Measurements from ENCODE around the gene GRAMD2B. TPM values are rescaled to one million over a fixed set of nuclear protein-coding genes. Genes with fewer than 3 reads are reported as not detected.

Gene GRAMD2B
- total and polyA plus RNA-seq, 2 of the 8 experiments (the other 6 are each of a cell fraction or from before 2014, with no cell fraction given): 6.4 to 9.4 TPM

DNA sequence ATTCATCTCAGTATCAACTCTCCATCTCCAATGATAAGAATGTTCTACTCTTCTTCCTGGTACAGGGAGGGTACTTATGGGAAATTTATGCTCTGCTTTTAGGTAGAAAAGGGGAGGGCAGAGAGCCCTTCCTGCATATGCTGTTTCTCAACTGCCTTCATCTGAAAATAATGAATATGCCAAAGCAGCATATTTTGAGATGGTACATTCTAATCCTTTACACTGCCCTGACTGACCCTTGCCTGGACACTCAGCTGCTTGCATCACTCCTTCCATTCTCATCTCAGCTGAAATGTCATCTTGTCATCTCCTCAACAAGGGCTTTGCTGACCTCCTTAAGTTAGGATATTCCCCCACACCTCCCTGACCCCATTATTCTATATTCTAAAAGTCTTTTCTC is 103.3 kb downstream of the GRAMD2B start:
- Histone ChIP-seq H3K9ac (replicated peaks in 1 of 4; ENCODE audit: extremely low read depth in 1 of 4, low read depth in 3 of 4, low read length in 3 of 4) (no peak overlapping the region; a peak in 1 of 7 replicates), H3K4me3 (ENCODE audit: extremely low read depth in 1 of 4, insufficient read depth in 2 of 4, low read depth in 3 of 4, low read length in 4 of 4) (no peak overlapping the region), H2BK20ac (ENCODE audit: low read length) (no peak overlapping the region), H3K27ac (ENCODE audit: low read depth, low read length) (no peak overlapping the region), H3K4me1 (replicated peaks in 1 of 4; ENCODE audit: control insufficient read depth in 3 of 4, insufficient read depth in 4 of 4, low read length in 3 of 4) (no peaks in the 10 kb centered on the region), H3K4ac (replicated peaks; ENCODE audit: insufficient read length, low read depth, low read length) (no peak overlapping the region), H2AK5ac (ENCODE audit: low read depth, low read length) (no peak overlapping the region), H2AFZ (ENCODE audit: low read length) (no peak overlapping the region), H3K56ac (replicated peaks; ENCODE audit: insufficient read length, low read depth, low read length) (no peak overlapping the region), H3K14ac (ENCODE audit: insufficient read length) (no peak overlapping the region), H3K79me1 (ENCODE audit: low read depth, low read length) (no peaks in the 10 kb centered on the region), H2BK12ac (ENCODE audit: low read depth, low read length) (no peak overlapping the region), H2BK15ac (ENCODE audit: low read length) (no peak overlapping the region), H3K79me2 (ENCODE audit: control insufficient read depth in 1 of 2, insufficient read depth in 2 of 2, low read length in 2 of 2) (no peaks in the 10 kb centered on the region), H2BK5ac (ENCODE audit: low read depth, low read length) (no peak overlapping the region), H3K9me3 (ENCODE audit: insufficient read depth in 2 of 2, low read depth in 1 of 2, low read length in 1 of 2) (no peaks in the 10 kb centered on the region), H4K8ac (ENCODE audit: extremely low read depth, insufficient read depth, low read length) (no peak overlapping the region), H3K18ac (ENCODE audit: extremely low read depth, low read length) (no peak overlapping the region), H3K27me3 (replicated peaks in 1 of 4; ENCODE audit: control insufficient read depth in 3 of 4, extremely low read depth in 1 of 4, insufficient read depth in 3 of 4, low read length in 3 of 4) (no peaks in the 10 kb centered on the region), H4K20me1 (replicated peaks in 1 of 2; ENCODE audit: control insufficient read depth in 1 of 2, insufficient read depth in 2 of 2, low read length in 2 of 2) (no peaks in the 10 kb centered on the region), H3K36me3 (ENCODE audit: control insufficient read depth in 2 of 4, insufficient read depth in 4 of 4, low read length in 3 of 4) (no peaks in the 10 kb centered on the region), H4K5ac (ENCODE audit: insufficient read length, low read depth, low read length) (no peak overlapping the region), H4K91ac (replicated peaks; ENCODE audit: insufficient read length, low read length) (no peak overlapping the region), H2BK120ac (replicated peaks; ENCODE audit: low read depth, low read length) (no peak overlapping the region), H3K23ac (ENCODE audit: insufficient read length) (no peak overlapping the region), H3K23me2 (ENCODE audit: low read depth, low read length) (no peaks in the 10 kb centered on the region), H3K4me2 (ENCODE audit: insufficient read depth in 1 of 2, low read depth in 2 of 2, low read length in 2 of 2) (no peak overlapping the region)
- ChIA-PET POLR2A (ENCODE audit: partially characterized antibody) (interaction anchor here (1.1 kb wide), 1 partner anchor 9 kb away, joined by 3 read pairs; no protein-coding TSS in a partner anchor), CTCF (ENCODE audit: partially characterized antibody) (interaction anchor here (0.6 to 5.1 kb wide), 3 partner anchors 10 to 26 kb away, joined by 3 to 21 read pairs (median 3); no protein-coding TSS in a partner anchor)
- DNase-seq (ENCODE audit: low read depth in 1 of 2, low spot score in 2 of 2) (no peak), FAIRE-seq (no peak)
- TF ChIP-seq EP300 (IDR thresholded peaks at IDR 0.05; ENCODE audit: borderline replicate concordance in 1 of 2, low read depth in 2 of 2, low read length in 2 of 2) (no peak), RXRA (IDR thresholded peaks at IDR 0.05; ENCODE audit: insufficient read depth, low read depth, low read length) (no peak), POU5F1 (IDR thresholded peaks at IDR 0.05; ENCODE audit: low read depth, low read length) (no peak), EZH2 (IDR thresholded peaks at IDR 0.05; ENCODE audit: low read depth, low read length, severe bottlenecking) (no peak), JUN (IDR thresholded peaks at IDR 0.05; ENCODE audit: low read depth, low read length) (no peak), MAFK (IDR thresholded peaks at IDR 0.05; ENCODE audit: low read depth, low read length) (no peak), ZNF274 (IDR thresholded peaks at IDR 0.05; ENCODE audit: borderline replicate concordance, extremely low read depth, low read length) (no peak), KDM1A (IDR thresholded peaks at IDR 0.05; ENCODE audit: borderline replicate concordance, low read length) (no peak), SRF (IDR thresholded peaks at IDR 0.05; ENCODE audit: low read depth, low read length) (no peak), JUND (IDR thresholded peaks at IDR 0.05; ENCODE audit: low read length) (no peak)
- TF ChIP-seq, protein P1, sequence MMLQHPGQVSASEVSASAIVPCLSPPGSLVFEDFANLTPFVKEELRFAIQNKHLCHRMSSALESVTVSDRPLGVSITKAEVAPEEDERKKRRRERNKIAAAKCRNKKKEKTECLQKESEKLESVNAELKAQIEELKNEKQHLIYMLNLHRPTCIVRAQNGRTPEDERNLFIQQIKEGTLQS (IDR thresholded peaks at IDR 0.05; ENCODE audit: insufficient read depth, low read depth, low read length): no peak
- TF ChIP-seq, protein P2, sequence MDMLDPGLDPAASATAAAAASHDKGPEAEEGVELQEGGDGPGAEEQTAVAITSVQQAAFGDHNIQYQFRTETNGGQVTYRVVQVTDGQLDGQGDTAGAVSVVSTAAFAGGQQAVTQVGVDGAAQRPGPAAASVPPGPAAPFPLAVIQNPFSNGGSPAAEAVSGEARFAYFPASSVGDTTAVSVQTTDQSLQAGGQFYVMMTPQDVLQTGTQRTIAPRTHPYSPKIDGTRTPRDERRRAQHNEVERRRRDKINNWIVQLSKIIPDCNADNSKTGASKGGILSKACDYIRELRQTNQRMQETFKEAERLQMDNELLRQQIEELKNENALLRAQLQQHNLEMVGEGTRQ (IDR thresholded peaks at IDR 0.05; ENCODE audit: low read length): no peak

All from H1 (cell line).